OCI-LY1 (cell line): ENCODE results near the gene ODAD3.
"Not testable (repeated sequence)": the region's sequence is repeated elsewhere in the genome, so short reads cannot be mapped to it uniquely, and the experiment has no call there.

Experiments used
- H2AFZ ChIP-seq: fragments of 200-600 bp; sonication (generic), shearing (Covaris generic); 2 replicates; pipeline ENCODE4 v1.6.0; 2014; ENCODE audit warnings: antibody characterized with exemption, mild to moderate bottlenecking, low read length
- H3F3A ChIP-seq: fragments of 200-600 bp; sonication (generic), shearing (Covaris generic); 2 replicates; pipeline ENCODE4 v1.6.0; 2014; ENCODE audit warnings: mild to moderate bottlenecking, antibody characterized with exemption, low read length, moderate library complexity; ENCODE audit not compliant: insufficient read depth
- H3K27ac ChIP-seq: fragments of 200-600 bp; sonication (generic); 2 replicates; pipeline ENCODE4 v1.5.1; 2014; ENCODE audit warnings: low read length, mixed run types, mild to moderate bottlenecking, low read depth; ENCODE audit not compliant: poor library complexity, severe bottlenecking
- H3K27me3 ChIP-seq: fragments of 200-600 bp; sonication (generic); 2 replicates; pipeline ENCODE4 v1.6.0; 2014; ENCODE audit warnings: antibody characterized with exemption, mild to moderate bottlenecking, low read length, moderate library complexity; ENCODE audit not compliant: insufficient read depth
- H3K36me3 ChIP-seq: fragments of 200-600 bp; sonication (generic); 2 replicates; pipeline ENCODE4 v1.6.1; 2014; ENCODE audit warnings: mild to moderate bottlenecking, antibody characterized with exemption, low read length, moderate library complexity, mixed read lengths; ENCODE audit not compliant: insufficient read depth
- H3K4me1 ChIP-seq: fragments of 200-600 bp; sonication (generic); 2 replicates; pipeline ENCODE4 v1.5.1; 2014; ENCODE audit warnings: mild to moderate bottlenecking, low read length, moderate library complexity; ENCODE audit not compliant: insufficient read depth, severe bottlenecking
- H3K4me2 ChIP-seq: fragments of 200-600 bp; sonication (generic), shearing (Covaris generic); 2 replicates; pipeline ENCODE4 v1.6.1; 2014; ENCODE audit warnings: low read length
- H3K4me3 ChIP-seq: fragments of 200-600 bp; sonication (generic); 2 replicates; pipeline ENCODE4 v1.5.1; 2014; ENCODE audit warnings: low read length, low read depth, mild to moderate bottlenecking, mixed read lengths; ENCODE audit not compliant: poor library complexity, severe bottlenecking
- H3K79me2 ChIP-seq: fragments of 200-600 bp; shearing (Covaris generic); 2 replicates; pipeline ENCODE4 v1.6.1; 2016; ENCODE audit warnings: mixed run types, low read length, mixed read lengths; ENCODE audit not compliant: insufficient read depth
- H3K9ac ChIP-seq: fragments of 200-600 bp; sonication (generic), shearing (Covaris generic); 2 replicates; pipeline ENCODE4 v1.6.1; 2014; ENCODE audit warnings: mild to moderate bottlenecking, low read length, mixed read lengths
- H3K9me2 ChIP-seq: fragments of 200-600 bp; sonication (generic), shearing (Covaris generic); 2 replicates; pipeline ENCODE4 v1.6.1; 2014; ENCODE audit warnings: low read depth, mild to moderate bottlenecking, low read length, mixed read lengths
- H3K9me3 ChIP-seq: fragments of 200-600 bp; shearing (Covaris generic); 2 replicates; pipeline ENCODE4 v1.6.1; 2014; ENCODE audit warnings: low read length, mixed read lengths
- H4K20me1 ChIP-seq: fragments of 200-600 bp; sonication (generic), shearing (Covaris generic); 2 replicates; pipeline ENCODE4 v1.6.0; 2016; ENCODE audit warnings: mild to moderate bottlenecking, low read length; ENCODE audit not compliant: insufficient read depth
- EZH2 ChIP-seq: fragments of 200-600 bp; sonication (generic), shearing (Covaris generic); IDR thresholded peaks from 2 replicates; pipeline ENCODE4 v1.8.0; 2017; ENCODE audit warnings: borderline replicate concordance, mixed run types, mild to moderate bottlenecking, antibody characterized with exemption, low read length, moderate library complexity, mixed read lengths
- TF ChIP-seq, protein P1 (sequence below): fragments of 200-600 bp; sonication (generic), shearing (Covaris generic); IDR thresholded peaks from 2 replicates; pipeline ENCODE4 v1.5.1; 2017; ENCODE audit warnings: mild to moderate bottlenecking, antibody characterized with exemption, low read length, moderate library complexity, mixed read lengths

Gene ODAD3

DNA sequence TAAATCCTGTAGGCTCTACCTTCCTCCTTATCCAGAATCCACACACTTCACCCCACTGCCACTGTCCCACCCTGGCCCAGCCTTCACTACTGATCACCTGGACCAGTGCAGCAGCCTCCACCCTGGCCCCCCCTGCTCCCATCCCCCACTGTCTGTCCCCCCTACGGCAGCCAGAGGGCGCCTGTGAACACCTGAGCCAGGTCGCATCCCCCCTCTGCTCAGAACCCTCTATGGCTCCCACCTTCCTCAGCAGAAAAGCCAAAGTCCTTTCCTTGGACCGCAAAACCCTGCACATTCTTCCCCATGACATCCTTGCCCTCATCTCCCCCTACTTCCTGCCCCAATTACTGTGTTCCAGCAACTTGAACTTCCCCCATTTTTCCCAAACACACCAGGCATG lies 25.3 kb upstream of the ODAD3 start:
- no peak for TF ChIP-seq EZH2
- TF ChIP-seq, protein P1, sequence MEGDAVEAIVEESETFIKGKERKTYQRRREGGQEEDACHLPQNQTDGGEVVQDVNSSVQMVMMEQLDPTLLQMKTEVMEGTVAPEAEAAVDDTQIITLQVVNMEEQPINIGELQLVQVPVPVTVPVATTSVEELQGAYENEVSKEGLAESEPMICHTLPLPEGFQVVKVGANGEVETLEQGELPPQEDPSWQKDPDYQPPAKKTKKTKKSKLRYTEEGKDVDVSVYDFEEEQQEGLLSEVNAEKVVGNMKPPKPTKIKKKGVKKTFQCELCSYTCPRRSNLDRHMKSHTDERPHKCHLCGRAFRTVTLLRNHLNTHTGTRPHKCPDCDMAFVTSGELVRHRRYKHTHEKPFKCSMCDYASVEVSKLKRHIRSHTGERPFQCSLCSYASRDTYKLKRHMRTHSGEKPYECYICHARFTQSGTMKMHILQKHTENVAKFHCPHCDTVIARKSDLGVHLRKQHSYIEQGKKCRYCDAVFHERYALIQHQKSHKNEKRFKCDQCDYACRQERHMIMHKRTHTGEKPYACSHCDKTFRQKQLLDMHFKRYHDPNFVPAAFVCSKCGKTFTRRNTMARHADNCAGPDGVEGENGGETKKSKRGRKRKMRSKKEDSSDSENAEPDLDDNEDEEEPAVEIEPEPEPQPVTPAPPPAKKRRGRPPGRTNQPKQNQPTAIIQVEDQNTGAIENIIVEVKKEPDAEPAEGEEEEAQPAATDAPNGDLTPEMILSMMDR: peak; percentile 42

DNA sequence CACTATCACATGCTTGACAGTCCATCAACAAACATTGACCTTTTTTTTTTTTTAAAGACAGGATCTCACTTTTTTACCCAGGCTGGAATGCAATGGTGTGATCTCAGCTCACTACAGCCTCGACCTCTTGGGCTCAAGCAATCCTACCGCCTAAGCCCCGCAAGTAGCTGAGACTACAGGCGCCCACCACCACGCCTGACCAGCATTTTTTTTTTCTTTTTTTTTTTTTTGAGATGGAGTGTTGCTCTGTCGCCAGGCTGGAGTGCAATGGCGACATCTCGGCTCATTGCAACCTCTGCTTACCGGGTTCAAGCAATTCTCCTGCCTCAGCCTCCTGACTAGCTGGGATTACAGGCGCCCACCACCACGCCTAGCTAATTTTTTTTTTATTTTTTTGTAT lies 24.0 kb upstream of the ODAD3 start:
- H3K27ac ChIP-seq: not testable (repeated sequence)

More for the DNA sequence above, 25.3 kb upstream of the ODAD3 start:
- H3K27me3 ChIP-seq: 0 out of 2 replicates have a peak, but pooled peaks cover 9% of the 10 kb centered on the region
- H3K4me3 ChIP-seq: no peak overlapping the region
- H3K9me3 ChIP-seq: no peaks in the 10 kb centered on the region
- H3K9me2 ChIP-seq: no peaks in the 10 kb centered on the region
- H4K20me1 ChIP-seq: no peaks in the 10 kb centered on the region
- no peaks in the 10 kb centered on the region for H3K36me3 ChIP-seq
- no peaks in the 10 kb centered on the region for H3K4me1 ChIP-seq
- no peaks in the 10 kb centered on the region for H3K79me2 ChIP-seq
- H3F3A ChIP-seq: no peaks in the 10 kb centered on the region
- no peak overlapping the region for H2AFZ ChIP-seq
- H3K9ac ChIP-seq: no peak overlapping the region
- H3K4me2 ChIP-seq: no peak overlapping the region
- no peak overlapping the region for H3K27ac ChIP-seq

GRCh38 chr19:11458236-11458900 lies 23.4 kb upstream of the ODAD3 start:
- Histone ChIP-seq H3K9me3 (no peaks in the 10 kb centered on the region), H3K4me2 (no peak overlapping the region), H3K9ac (no peak overlapping the region), H3K79me2 (no peaks in the 10 kb centered on the region), H2AFZ (no peak overlapping the region), H3K36me3 (no peaks in the 10 kb centered on the region), H3F3A (no peaks in the 10 kb centered on the region), H3K4me1 (peaks cover 7% of the 10 kb centered on the region), H3K27ac (no peak overlapping the region), H3K27me3 (0 out of 2 replicates have a peak, but pooled peaks cover 9% of the 10 kb centered on the region), H3K4me3 (no peak overlapping the region), H4K20me1 (no peaks in the 10 kb centered on the region), H3K9me2 (no peaks in the 10 kb centered on the region)
- TF ChIP-seq EZH2: no peak
- TF ChIP-seq, protein P1: no peak

More for the DNA sequence above, 24.0 kb upstream of the ODAD3 start:
- H3K9me3 ChIP-seq, H3K27me3 ChIP-seq, H3K9ac ChIP-seq, H3K4me3 ChIP-seq, H3K9me2 ChIP-seq, H3K4me1 ChIP-seq, H3F3A ChIP-seq, H4K20me1 ChIP-seq, H2AFZ ChIP-seq, H3K4me2 ChIP-seq, H3K79me2 ChIP-seq, H3K36me3 ChIP-seq: not testable (repeated sequence)

DNA sequence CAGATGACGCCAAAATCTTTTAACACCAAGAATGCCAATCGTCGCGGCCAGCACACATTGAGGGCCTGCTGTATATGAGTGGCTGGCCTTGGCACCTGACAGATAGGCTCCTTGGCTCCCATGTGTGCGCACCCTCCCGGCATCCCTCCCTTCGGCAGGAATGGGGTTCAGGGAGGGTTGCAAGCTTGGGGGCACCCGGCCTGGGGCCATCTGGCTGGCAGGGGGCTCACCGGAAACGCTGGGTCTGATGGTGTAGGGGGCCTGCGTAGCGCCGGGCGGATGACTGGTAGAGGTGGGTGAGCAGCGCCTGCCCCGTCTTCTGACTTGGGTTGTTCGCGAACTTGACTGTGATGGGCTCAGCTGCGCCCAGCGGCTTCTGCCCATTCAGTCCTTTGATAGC lies 22.9 kb upstream of the ODAD3 start:
- H3K27me3 ChIP-seq: 0 out of 2 replicates have a peak, but pooled peaks cover 9% of the 10 kb centered on the region
- peaks cover 9% of the 10 kb centered on the region for H3K4me1 ChIP-seq
- TF ChIP-seq EZH2: no peak
- no peak overlapping the region for H3K9ac ChIP-seq
- no peaks in the 10 kb centered on the region for H3K36me3 ChIP-seq
- H3K9me2 ChIP-seq: no peaks in the 10 kb centered on the region
- no peak overlapping the region for H3K4me2 ChIP-seq
- no peak overlapping the region for H2AFZ ChIP-seq
- no peak overlapping the region for H3K27ac ChIP-seq
- H3F3A ChIP-seq: no peaks in the 10 kb centered on the region
- no peak overlapping the region for H3K4me3 ChIP-seq
- H4K20me1 ChIP-seq: no peaks in the 10 kb centered on the region
- no peaks in the 10 kb centered on the region for H3K9me3 ChIP-seq
- H3K79me2 ChIP-seq: no peaks in the 10 kb centered on the region
